Sciatic nerve (tissue), 2 donors: ENCODE results near the gene ANTXRL. TPM values are rescaled to one million over a fixed set of nuclear protein-coding genes. Genes with fewer than 3 reads are reported as not detected.
"Not testable (repeated sequence)": the region's sequence is repeated elsewhere in the genome, so short reads cannot be mapped to it uniquely, and the experiment has no call there.

Source experiments
- ATAC-seq: fragments of 200-7000 bp; cut with Tn5 transposase; one replicate; pipeline ENCODE4 v1.9.1; 2020; ENCODE audit warnings: mild to moderate bottlenecking, moderate library complexity
- DNase-seq: peaks from one replicate; pipeline ENCODE4 v3.0.0-alpha.2; 2020; ENCODE audit warnings: low spot score
- intact Hi-C: fragments of 100-400 bp; cut with DNase I; formaldehyde crosslinking; loops from one replicate; pipeline ENCODE4 v1.14.2; 2022
- total RNA-seq: library from RNA; stranded (reverse); fragmentation: NEBNext Ultra II Directional; extraction: Animal tissue kit (Norgen Biotek cat#: 25700); gene quantifications from one replicate; pipeline ENCODE4 v1.2.1, GENCODE V29; 2021
- donor health status: DM: no; HTN: no; CAD: no.
- donor health status: DM: no; HTN: no; CAD: no.

Gene ANTXRL
- total RNA-seq, 1 donor from 2014 or later: not detected

GRCh38 chr10:46270086-46270811 lies 16.5 kb upstream of the ANTXRL start:
- intact Hi-C loops: no loop called here
- ATAC-seq (no peak), DNase-seq (no peak)

GRCh38 chr10:46270963-46271530 lies 15.8 kb upstream of the ANTXRL start:
- intact Hi-C loops, ATAC-seq, DNase-seq: not testable (repeated sequence)

GRCh38 chr10:46271795-46272499 lies 14.8 kb upstream of the ANTXRL start:
- DNase-seq, intact Hi-C loops, ATAC-seq: not testable (repeated sequence)

GRCh38 chr10:46272863-46273415 lies 13.9 kb upstream of the ANTXRL start:
- intact Hi-C loops: no loop called here
- no peak for DNase-seq

GRCh38 chr10:46273506-46274477 lies 13.0 kb upstream of the ANTXRL start:
- intact Hi-C loops: no loop called here
- DNase-seq (no peak), ATAC-seq (no peak)

More at GRCh38 chr10:46272863-46273415, 13.9 kb upstream of the ANTXRL start:
- no peak for ATAC-seq

- intact Hi-C loops: no loop called here
- DNase-seq: no peak
- ATAC-seq: no peak
Measured at GRCh38 chr10:46277840-46278239, 9.0 kb upstream of the ANTXRL start.

GRCh38 chr10:46282421-46282831 lies 4.4 kb upstream of the ANTXRL start:
- ATAC-seq, DNase-seq, intact Hi-C loops: not testable (repeated sequence)

- intact Hi-C loops: no loop called here
- peak; percentile 97 for ATAC-seq
- DNase-seq: peak; percentile 87
Measured at GRCh38 chr10:46282842-46283574, 3.8 kb upstream of the ANTXRL start.

GRCh38 chr10:46283580-46284285 lies 3.1 kb upstream of the ANTXRL start:
- DNase-seq: no peak
- ATAC-seq: no peak
- intact Hi-C loops: no loop called here

GRCh38 chr10:46284286-46285229 lies 2.2 kb upstream of the ANTXRL start:
- peak; percentile 95 for ATAC-seq
- peak; percentile 88 for DNase-seq
- intact Hi-C loops: no loop called here

- DNase-seq (no peak), ATAC-seq (no peak)
- intact Hi-C loops: no loop called here
Measured at GRCh38 chr10:46285300-46285699, 1.5 kb upstream of the ANTXRL start.

- no peak for ATAC-seq
- no peak for DNase-seq
- intact Hi-C loops: no loop called here
Measured at GRCh38 chr10:46285966-46286620, 704 bp upstream of the ANTXRL start.

- intact Hi-C loops: no loop called here
- ATAC-seq (no peak), DNase-seq (peak; percentile 17)
Measured at GRCh38 chr10:46287846-46288477, 1.2 kb downstream of the ANTXRL start.

GRCh38 chr10:46288601-46289206 lies 1.9 kb downstream of the ANTXRL start:
- DNase-seq: peak; percentile 23
- no peak for ATAC-seq
- intact Hi-C loops: no loop called here

- ATAC-seq (no peak), DNase-seq (no peak)
- intact Hi-C loops: no loop called here
Measured at GRCh38 chr10:46289209-46289810, 2.5 kb downstream of the ANTXRL start.
